Measurements from ENCODE around the gene P2RX3.

Gene P2RX3

DNA sequence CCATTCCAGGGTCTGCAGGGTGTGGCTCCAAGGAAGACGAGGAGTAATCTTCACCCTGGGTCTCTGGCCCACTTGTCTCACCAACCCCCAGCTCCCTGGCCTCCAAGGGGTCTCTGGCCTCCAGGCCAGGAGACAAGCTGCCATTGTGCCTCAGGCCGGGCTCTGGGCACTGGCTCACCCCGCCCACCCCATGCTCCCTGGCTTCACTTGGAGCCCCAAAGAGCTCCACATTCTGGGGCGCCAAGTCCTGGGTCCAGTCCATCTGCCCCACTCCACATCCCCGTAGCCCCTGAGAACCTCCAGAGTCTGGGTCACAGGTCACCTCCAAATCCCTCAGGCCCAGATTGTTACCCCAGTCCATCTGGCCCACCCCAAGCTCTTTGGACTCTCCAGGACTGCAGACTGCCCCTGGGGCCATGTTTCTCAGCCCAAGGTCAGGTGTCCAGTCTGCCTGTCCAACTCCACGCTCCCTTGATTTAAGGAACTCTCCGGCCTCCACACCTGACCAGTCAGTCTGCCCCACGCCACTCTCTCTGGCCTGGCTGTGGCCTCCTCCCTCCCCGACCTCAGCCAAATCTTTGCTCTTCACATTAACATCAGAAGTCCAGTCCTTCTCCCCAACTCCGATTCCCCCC is 29.6 kb upstream of the P2RX3 start:
- DNase-seq = no peak
- intact Hi-C loops (cut with DNase I) = no loop called here

DNA sequence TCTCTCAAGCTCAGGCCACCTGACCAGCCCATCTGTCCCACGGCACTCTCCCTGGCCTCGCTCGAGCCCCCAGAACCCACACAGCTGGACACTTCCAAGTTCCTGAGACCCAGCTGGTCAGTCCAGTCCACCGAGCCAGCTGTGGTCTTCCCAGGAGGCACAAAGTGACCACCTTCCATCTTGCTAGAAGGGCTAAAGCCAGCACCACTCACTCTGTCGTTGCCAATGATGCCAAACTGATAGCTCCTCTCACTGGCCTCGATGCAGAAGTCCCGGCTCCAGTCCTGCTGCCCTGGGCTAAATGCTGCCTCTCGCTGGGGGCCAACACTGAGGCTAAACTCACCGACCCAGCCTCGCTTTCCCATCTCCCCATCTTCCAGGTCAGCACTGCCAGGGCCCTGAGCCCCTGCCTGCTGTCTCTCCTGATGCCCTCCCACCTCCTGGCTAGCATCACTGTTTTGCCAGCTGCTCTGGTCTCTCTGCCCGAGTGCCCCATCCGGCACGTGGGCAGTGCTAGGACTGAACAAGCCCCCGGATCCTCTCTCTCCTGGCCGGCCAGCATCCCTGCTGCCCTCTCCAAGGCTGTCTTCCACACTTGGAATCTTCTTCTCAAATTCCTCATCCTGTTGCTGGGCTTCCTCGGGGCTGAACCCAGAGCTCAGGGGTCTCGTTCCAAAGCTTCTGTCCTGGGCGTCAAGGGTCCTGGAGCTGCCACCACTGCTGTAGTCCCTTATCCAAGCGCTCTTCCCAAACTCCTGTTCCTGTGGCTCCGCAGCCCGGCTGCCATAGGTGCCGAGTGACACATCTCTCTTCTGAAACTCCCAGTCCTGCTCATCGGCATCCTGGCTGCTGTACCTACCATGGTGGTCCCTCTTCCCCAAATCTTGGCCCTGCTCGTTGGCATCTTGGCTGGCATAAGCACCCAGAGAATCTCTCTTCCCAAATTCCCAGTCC is 28.8 kb upstream of the P2RX3 start:
- intact Hi-C loops (cut with DNase I) = no loop called here
- DNase-seq = no peak

DNA sequence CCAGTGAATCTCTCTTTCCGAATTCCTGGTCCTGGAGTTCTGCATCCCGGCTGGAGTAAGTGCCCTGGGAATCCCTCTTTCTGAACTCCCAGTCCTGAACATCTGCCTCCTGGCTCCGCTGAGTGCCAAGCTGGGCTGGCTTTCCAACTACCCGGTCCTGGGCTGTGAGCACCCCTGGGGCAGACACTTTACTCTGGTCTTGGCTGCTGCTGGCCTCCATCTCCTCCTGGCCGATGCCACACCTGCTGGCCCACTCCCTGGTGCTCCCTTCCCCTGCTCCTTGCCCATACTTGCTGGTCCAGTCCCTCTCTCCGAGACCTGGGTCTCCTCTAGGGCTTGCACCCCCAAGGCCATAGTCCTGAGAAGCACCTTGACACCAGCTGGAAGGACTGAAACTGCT is 28.1 kb upstream of the P2RX3 start:
- intact Hi-C loops (cut with DNase I) = no loop called here

GRCh38 chr11:57310630-57311086 is 27.5 kb upstream of the P2RX3 start:
- DNase-seq = no peak
- intact Hi-C loops (cut with DNase I) = no loop called here

More for the DNA sequence above, 28.1 kb upstream of the P2RX3 start:
- no peak for DNase-seq

- intact Hi-C loops (cut with DNase I) = no loop called here
- peak; percentile 33 to 89 (median 66) for DNase-seq
Observed at GRCh38 chr11:57311109-57311936, 26.8 kb upstream of the P2RX3 start.

DNA sequence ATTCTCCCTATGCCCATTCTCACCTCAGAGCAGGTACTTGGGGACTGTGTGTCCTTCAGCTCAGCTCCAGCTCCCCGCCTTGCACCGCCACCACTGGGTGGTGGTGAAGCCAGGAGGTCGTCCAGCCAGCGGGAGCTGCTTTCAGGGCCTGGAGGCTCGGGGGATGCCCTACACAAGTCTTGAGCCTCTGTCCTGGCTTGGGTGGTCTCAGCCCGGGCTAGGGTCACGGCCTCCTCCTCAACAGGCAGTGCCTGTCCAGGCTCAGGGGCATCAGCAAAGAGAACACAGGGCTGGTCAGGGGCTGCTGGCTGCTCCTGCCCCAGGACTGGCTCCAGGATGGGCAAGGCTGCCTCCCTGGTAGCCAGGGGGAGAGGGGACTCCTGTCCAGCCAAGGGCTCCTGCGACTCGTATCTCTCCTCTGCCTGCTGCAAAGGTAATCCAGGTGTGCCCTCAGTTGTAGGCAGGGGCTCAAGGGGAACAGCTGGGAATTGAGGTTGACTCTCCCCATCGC is 25.6 kb upstream of the P2RX3 start:
- intact Hi-C loops (cut with DNase I) = no loop called here
- DNase-seq = no peak

GRCh38 chr11:57313071-57313787 is 24.9 kb upstream of the P2RX3 start:
- intact Hi-C loops (cut with DNase I) = no loop called here
- no peak for DNase-seq

DNA sequence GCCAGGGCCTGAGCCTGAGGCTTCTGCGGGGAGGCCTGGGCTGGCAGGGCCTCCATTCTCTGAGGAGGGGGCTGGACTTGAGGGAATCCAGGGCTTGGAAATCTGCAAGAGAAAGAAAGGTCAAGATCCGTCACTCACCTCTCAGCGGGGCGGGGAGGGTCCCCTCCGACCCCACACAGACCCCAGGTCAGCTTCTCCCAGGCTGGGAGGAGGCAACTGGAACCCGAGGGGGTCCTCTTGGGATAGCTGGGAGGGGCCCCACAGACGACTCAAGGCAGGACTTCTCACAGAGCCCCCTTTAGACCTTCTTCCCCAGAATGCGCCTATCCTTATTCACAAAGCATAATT is 24.4 kb upstream of the P2RX3 start:
- intact Hi-C loops (cut with DNase I) = no loop called here
- no peak for DNase-seq

DNA sequence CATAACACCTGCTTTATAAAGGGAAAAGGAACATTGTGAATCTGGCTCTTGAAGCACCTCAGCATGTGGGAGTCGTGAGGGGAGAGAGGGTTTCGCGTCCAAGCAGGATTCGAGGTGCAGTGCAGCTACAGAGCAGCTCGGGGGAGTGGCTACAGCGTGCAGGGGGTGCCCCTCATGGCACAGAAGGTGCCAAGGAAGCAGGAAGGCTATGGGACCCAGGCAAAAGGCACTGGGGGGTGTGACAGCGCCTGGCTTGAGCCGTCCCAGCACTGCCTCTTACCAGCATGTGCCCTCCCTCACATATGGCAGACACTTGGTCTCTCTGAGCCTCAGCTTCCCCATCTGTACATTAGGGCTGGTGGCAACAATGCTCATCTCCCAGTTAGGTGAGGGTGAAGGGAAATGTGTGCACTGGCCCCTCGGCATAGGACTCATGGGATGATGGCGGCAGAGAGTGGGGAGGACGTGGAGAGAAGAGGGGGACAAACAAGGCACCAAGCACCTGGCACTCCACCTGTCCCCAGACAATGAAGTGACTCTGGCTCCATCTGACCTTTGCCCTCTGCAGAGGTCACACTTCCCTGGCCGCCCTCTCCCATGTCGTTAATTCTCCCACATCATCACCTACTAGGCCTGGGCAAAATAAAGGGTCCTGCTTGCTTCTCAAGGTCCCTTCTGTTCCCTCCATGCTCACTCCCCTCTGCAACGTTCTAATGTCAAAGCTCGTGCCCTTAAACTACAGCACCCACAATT is 23.8 kb upstream of the P2RX3 start:
- no peak for DNase-seq

GRCh38 chr11:57315491-57315890 is 22.7 kb upstream of the P2RX3 start:
- intact Hi-C loops (cut with DNase I) = no loop called here
- DNase-seq = no peak

More for the DNA sequence above, 23.8 kb upstream of the P2RX3 start:
- intact Hi-C loops (cut with DNase I) = no loop called here

GRCh38 chr11:57316017-57316416 is 22.1 kb upstream of the P2RX3 start:
- intact Hi-C loops (cut with DNase I) = no loop called here
- DNase-seq = no peak

- intact Hi-C loops (cut with DNase I) = no loop called here
- DNase-seq = peak in 3 of 42 donors; percentile 21 to 39 (median 36)
Observed at GRCh38 chr11:57318178-57318577, 20.0 kb upstream of the P2RX3 start.

DNA sequence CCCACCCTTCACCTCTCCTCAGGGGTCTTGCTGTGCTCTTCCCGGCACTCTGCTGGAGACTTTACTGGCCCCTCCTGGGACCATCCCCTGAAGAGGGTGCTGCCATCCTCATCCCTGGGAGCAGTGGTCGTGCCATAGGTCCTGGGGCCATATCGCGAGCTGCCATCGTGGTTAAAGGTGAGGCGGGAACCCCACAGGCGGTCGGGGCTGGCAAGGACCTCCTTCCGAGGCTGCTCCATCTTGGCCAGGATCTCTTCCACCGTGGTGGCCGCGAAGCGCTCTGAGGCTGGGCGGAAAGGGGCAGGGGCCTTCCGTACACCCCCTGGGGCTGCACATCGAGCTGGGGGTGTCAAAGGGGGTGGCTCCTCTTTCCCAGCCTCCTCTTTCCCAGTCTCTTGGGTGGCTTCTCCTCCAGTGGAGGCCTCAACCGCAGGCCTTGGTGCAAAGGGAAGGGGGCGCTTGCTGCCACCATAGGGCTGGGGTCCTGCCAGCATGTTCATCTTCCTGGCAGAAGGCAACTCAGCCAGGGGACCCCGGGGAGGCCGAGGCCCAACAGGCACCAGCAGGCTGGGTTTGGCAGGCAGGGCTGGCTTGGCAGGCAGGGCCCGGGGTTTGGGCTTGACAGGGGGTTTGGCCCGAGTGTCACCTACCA is 18.0 kb upstream of the P2RX3 start:
- DNase-seq = no peak
- intact Hi-C loops (cut with DNase I) = no loop called here

DNA sequence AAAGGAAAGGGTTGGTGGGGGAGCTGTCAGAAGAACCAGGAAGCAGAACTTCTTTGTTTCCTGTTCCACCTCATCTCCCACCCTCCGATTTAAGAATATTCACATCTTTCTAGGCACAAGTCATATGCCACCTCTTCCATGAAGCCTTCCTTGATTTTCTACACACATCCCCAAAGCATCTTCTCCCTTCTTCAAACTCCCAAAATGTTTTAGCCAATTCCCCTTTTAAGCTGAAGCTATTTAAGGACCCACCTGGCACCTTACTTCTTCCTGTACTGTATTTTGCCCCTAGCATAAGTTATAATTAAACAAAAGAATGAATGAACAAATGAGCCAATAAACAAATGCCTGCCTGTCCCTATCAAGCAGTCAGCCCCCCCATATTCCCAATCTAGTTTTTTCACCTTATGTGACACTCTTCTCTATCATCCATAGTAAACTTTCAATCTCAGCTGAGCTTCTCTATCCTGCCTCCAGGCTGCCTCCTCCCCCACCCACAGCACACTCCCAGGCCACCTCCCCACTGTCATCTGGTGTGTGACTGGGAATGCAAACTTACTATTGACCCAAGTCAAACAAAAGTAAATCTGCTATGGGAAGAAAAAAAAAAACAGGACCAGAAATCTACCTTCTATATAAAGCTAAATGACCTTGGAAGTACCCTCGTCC is 17.3 kb upstream of the P2RX3 start:
- intact Hi-C loops (cut with DNase I) = no loop called here
- DNase-seq = no peak

- intact Hi-C loops (cut with DNase I) = no loop called here
- no peak for DNase-seq
Observed at GRCh38 chr11:57321388-57322255, 16.5 kb upstream of the P2RX3 start.

Measured in head of caudate nucleus (tissue), 42 donors.